Retinal pigment epithelial cell (primary cell): ENCODE results near the gene GPX2.
A peak's percentile ranks its signal among the peaks of the same experiment; 100 is the strongest.

Source experiments
- DNase-seq: peaks from one replicate; pipeline ENCODE4 v3.0.0-alpha.2; 2010; ENCODE audit warnings: low read depth
- H3K4me3 ChIP-seq: 2 replicates; pipeline ENCODE4 v1.5.1; 2011; ENCODE audit warnings: mild to moderate bottlenecking, low read length, control low read depth, moderate library complexity
- CTCF ChIP-seq: conservative IDR thresholded peaks from 2 replicates; pipeline ENCODE4 v1.5.1; 2011; ENCODE audit warnings: low read depth, low read length, control low read depth, inconsistent platforms

The GPX2 gene

GRCh38 chr14:64932231-64932630 is 10.3 kb downstream of the GPX2 start:
- H3K4me3 ChIP-seq, result no peak overlapping the region
- DNase-seq, result no peak
- TF ChIP-seq CTCF, result no peak

GRCh38 chr14:64931123-64931522 is 11.4 kb downstream of the GPX2 start:
- TF ChIP-seq CTCF, result no peak
- H3K4me3 ChIP-seq, result no peak overlapping the region
- DNase-seq, result no peak

- H3K4me3 ChIP-seq, result no peak overlapping the region
- peak; percentile 49 for DNase-seq
- TF ChIP-seq CTCF, result no peak
These were observed 12.3 kb downstream of the GPX2 start for GRCh38 chr14:64930085-64930843.

- no peak overlapping the region for H3K4me3 ChIP-seq
- DNase-seq, result no peak
- TF ChIP-seq CTCF, result no peak
These were observed 13.6 kb downstream of the GPX2 start for GRCh38 chr14:64929014-64929359.

- no peak for TF ChIP-seq CTCF
- no peak for DNase-seq
- H3K4me3 ChIP-seq, result no peak overlapping the region
These were observed 14.1 kb downstream of the GPX2 start for GRCh38 chr14:64928239-64929013.

GRCh38 chr14:64927031-64927430 is 15.5 kb downstream of the GPX2 start:
- H3K4me3 ChIP-seq, result no peak overlapping the region
- DNase-seq, result no peak
- no peak for TF ChIP-seq CTCF
